ENCODE data around the gene CYB5A. TPM values are rescaled to one million over a fixed set of nuclear protein-coding genes. Genes with fewer than 3 reads are reported as not detected.
"Not testable (repeated sequence)": the region's sequence is repeated elsewhere in the genome, so short reads cannot be mapped to it uniquely, and the experiment has no call there.

Gene CYB5A
- total RNA-seq, 2 donors from 2014 or later: 39.8 to 46.7 TPM

GRCh38 chr18:74303936-74304335, 12.2 kb upstream of the CYB5A start:
- DNase-seq (ENCODE audit: low spot score): no peak
- intact Hi-C loops (cut with DNase I): no loop called here

- no peak for DNase-seq (ENCODE audit: low spot score)
Measured at GRCh38 chr18:74303306-74303705, 11.5 kb upstream of the CYB5A start.

GRCh38 chr18:74299746-74300145, 8.0 kb upstream of the CYB5A start:
- intact Hi-C loops (cut with DNase I): no loop called here
- DNase-seq (ENCODE audit: low spot score): no peak

More at GRCh38 chr18:74303306-74303705, 11.5 kb upstream of the CYB5A start:
- intact Hi-C loops (cut with DNase I): no loop called here

- no peak for DNase-seq (ENCODE audit: low spot score)
- intact Hi-C loops (cut with DNase I): no loop called here
Measured at GRCh38 chr18:74299162-74299561, 7.4 kb upstream of the CYB5A start.

GRCh38 chr18:74294526-74294925, 2.8 kb upstream of the CYB5A start:
- no peak for DNase-seq (ENCODE audit: low spot score)
- intact Hi-C loops (cut with DNase I): no loop called here

GRCh38 chr18:74292982-74293381, 1.2 kb upstream of the CYB5A start:
- DNase-seq (ENCODE audit: low spot score); intact Hi-C loops (cut with DNase I): not testable (repeated sequence)

GRCh38 chr18:74292541-74292858, 737 bp upstream of the CYB5A start:
- no peak for DNase-seq (ENCODE audit: low spot score)
- intact Hi-C loops (cut with DNase I): no loop called here

GRCh38 chr18:74291472-74291770, 342 bp downstream of the CYB5A start:
- intact Hi-C loops (cut with DNase I): no loop called here
- DNase-seq (ENCODE audit: low spot score): no peak

GRCh38 chr18:74290794-74291471, 830 bp downstream of the CYB5A start:
- intact Hi-C loops (cut with DNase I): no loop called here
- DNase-seq (ENCODE audit: low spot score): no peak

- intact Hi-C loops (cut with DNase I): no loop called here
- DNase-seq (ENCODE audit: low spot score): no peak
Measured at GRCh38 chr18:74290021-74290420, 1.7 kb downstream of the CYB5A start.

- DNase-seq (ENCODE audit: low spot score): no peak
Measured at GRCh38 chr18:74289137-74289536, 2.6 kb downstream of the CYB5A start.

GRCh38 chr18:74288730-74289129, 3.0 kb downstream of the CYB5A start:
- DNase-seq (ENCODE audit: low spot score): no peak
- intact Hi-C loops (cut with DNase I): no loop called here

More at GRCh38 chr18:74289137-74289536, 2.6 kb downstream of the CYB5A start:
- intact Hi-C loops (cut with DNase I): no loop called here

GRCh38 chr18:74288041-74288440, 3.7 kb downstream of the CYB5A start:
- intact Hi-C loops (cut with DNase I): no loop called here
- DNase-seq (ENCODE audit: low spot score): no peak

GRCh38 chr18:74286856-74287255, 4.9 kb downstream of the CYB5A start:
- no peak for DNase-seq (ENCODE audit: low spot score)

GRCh38 chr18:74286106-74286855, 5.5 kb downstream of the CYB5A start:
- no peak for DNase-seq (ENCODE audit: low spot score)
- intact Hi-C loops (cut with DNase I): no loop called here

More at GRCh38 chr18:74286856-74287255, 4.9 kb downstream of the CYB5A start:
- intact Hi-C loops (cut with DNase I): no loop called here

- intact Hi-C loops (cut with DNase I); DNase-seq (ENCODE audit: low spot score): not testable (repeated sequence)
Measured at GRCh38 chr18:74285583-74285982, 6.2 kb downstream of the CYB5A start.

- intact Hi-C loops (cut with DNase I): no loop called here
- no peak for DNase-seq (ENCODE audit: low spot score)
Measured at GRCh38 chr18:74284980-74285355, 6.8 kb downstream of the CYB5A start.

- intact Hi-C loops (cut with DNase I): no loop called here
- DNase-seq (ENCODE audit: low spot score): no peak
Measured at GRCh38 chr18:74284191-74284979, 7.4 kb downstream of the CYB5A start.

- intact Hi-C loops (cut with DNase I): no loop called here
- DNase-seq (ENCODE audit: low spot score): no peak
Measured at GRCh38 chr18:74283646-74284045, 8.1 kb downstream of the CYB5A start.

GRCh38 chr18:74282755-74283554, 8.8 kb downstream of the CYB5A start:
- no peak for DNase-seq (ENCODE audit: low spot score)
- intact Hi-C loops (cut with DNase I): no loop called here

Data from posterior vena cava (tissue), 2 donors.